Activated CD4-positive, CD25-positive, alpha-beta regulatory T cell (primary cell): ENCODE measurements around the gene KIAA1755.
"Not testable (repeated sequence)": the region's sequence is repeated elsewhere in the genome, so short reads cannot be mapped to it uniquely, and the experiment has no call there.

Experiments used
- DNase-seq, 4 experiments: peaks; one replicate each; lab custom pipeline; 2025; lab: John Stamatoyannopoulos, UW

KIAA1755 gene

DNA sequence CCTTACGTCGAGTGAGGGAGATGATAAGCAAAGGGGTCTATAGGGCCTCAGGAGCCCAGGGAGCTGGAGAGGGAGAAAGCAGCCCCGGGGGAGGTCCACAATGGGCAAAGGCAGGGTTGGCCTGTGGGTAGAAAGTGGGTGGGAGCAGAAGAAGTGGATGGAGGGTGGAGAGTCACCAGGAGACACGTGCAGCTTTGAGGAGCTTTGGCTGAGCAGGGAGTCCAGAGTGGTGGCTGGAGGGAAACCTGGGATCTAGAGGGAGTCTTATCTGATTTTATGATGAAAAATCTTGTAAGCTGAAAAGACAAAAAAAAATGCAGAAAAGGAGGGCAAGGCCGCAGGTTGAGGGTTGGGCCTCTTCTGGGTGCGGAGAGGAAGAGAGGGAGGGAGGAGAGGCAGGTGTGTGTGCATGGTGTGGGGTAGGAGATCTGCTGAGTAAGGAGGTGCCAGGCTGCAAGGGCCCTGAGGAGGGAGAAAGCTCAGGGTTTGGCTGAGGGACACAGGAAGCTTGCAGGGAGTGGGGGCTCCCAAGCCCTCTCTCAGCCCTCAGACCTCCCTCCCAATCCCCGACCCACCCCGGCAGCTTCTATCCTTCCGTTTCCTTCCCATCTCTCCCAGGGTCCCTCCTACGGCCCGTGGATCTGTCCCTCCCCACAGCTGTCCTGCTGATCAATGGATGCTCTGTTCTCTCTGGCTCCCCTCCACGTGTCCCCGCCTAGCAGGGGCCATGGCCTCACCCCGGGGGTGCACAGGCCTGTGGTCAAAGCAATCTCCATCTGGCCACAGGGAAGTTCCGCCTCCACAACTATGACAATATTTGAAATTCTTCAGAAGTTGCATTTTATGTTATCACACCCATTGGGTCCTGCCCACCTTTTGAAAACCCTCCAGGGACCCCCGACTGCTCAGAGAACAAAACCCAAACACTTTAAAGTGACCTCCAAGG lies 26.3 kb upstream of the KIAA1755 start:
- no peak for DNase-seq

DNA sequence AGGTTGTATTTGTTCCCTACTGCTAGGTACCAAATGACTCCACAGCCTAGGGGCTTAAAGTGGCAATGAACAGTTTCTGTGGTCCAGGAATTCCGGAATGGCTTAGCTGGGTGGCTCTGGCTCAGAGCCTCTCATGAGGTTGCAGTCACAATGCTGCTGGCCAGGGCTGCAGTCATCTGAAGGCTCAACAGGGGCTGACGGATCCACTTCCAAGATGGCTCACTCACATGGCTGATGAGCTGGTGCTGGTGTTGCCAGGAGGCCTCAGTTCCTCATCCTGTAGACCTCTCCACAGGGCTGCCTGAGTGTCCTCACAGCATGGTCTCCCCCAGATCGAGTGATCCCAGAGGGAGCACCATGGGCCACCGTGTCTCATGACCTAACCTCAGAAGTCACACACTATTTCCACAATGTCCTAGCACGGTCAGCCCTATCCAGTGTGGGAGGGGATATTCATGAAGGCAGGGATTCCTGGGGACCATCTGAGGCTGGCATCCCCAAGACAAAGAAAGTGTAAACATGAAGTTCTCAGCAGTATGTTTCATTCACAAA lies 24.4 kb upstream of the KIAA1755 start:
- DNase-seq = no peak

DNA sequence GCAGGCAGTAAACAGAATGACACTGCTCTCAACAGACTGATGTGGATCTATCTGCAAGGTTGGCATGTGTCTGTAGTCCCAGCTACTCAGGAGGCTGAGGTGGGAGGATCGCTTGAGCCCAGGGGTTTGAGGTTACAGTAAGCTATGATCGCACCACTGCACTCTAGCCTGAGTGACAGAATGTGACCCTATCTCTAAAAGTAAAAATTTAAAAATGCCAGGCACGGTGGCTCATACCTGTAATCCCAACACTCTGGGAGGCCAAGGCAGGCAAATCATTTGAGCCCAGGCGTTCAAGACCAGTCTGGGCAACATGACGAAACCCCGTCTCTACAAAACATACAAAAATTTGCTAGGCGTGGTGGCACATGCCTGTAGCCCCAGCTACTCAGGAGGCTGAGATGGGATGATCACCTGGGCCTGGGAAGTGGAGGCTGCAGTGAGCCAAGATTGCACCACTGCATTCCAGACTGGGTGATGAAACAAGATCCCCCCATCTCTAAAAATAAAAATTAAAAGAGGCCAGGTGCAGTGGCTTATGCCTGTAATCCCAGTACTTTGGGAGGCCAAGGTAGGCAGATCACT lies 23.6 kb upstream of the KIAA1755 start:
- DNase-seq = not testable (repeated sequence)

DNA sequence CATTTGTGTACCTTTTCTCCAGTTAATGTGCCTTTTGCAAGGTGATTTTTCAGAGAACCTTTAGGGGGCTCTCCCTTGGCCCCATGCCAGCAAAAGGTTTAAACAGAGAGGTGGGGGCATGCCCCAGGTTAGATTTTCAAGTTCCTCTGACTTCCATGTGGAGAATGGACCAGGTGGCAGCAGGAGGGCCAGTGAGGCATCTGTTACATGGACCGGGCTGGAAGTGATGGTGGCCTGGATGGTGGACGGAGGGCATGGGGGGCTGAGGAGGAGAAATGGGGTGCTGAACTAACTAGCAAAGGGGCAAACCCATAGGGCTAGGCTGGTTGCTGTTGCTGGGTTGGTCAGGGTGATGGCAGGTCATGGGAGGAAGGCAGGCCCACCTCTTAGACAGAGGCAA lies 22.7 kb upstream of the KIAA1755 start:
- DNase-seq = no peak

DNA sequence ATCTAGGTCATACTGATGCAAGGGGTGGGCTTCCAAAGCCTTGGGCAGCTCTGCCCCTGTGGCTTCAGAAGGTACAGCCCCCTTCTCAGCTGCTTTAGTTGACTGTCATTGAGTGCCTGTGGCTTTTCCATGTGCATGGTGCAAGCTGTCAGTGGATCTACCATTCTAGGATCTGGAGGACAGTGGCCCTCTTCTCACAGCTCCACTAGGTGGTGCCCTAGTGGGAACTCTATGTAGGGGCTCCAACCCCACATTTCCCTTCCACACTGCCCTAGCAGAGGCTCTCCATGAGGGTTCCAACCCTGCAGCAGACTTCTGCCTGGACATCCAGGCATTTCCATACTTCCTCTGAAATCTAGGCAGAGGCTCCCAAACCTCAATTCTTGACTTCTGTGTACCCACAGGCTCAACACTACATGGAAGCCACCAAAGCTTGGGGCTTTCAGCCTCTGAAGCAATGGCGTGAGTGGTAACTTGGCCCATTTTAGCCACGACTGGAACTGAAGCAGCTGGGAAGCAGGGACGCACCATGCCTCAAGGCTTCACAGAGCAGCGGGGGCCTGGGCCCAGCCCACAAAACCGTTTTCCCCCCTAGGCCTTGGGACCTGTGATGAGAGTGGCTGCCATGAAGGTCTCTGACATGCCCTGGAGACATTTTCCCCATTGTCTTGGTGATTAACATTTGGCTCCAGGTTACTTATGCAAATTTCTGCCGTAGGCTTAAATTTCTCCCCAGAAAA lies 20.8 kb upstream of the KIAA1755 start:
- not testable (repeated sequence) for DNase-seq

DNA sequence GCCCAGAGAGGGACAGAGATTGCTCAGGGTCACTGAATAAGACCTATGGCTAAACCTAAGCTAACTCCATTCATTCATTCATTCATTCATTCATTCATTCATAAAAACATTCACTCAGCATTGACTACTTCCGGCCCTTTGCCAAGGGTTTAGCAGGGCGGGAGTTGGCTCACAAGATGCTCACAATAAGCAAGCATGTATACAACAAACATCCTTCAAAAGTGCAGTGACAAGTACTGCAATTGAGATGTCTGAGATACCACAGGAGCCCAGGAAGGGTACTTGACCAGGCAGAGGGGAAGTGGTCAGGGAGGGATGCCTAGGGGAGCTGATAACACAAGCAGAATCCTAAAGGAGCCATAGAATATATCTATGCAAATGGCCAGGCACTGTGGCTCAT lies 18.2 kb upstream of the KIAA1755 start:
- DNase-seq = no peak

DNA sequence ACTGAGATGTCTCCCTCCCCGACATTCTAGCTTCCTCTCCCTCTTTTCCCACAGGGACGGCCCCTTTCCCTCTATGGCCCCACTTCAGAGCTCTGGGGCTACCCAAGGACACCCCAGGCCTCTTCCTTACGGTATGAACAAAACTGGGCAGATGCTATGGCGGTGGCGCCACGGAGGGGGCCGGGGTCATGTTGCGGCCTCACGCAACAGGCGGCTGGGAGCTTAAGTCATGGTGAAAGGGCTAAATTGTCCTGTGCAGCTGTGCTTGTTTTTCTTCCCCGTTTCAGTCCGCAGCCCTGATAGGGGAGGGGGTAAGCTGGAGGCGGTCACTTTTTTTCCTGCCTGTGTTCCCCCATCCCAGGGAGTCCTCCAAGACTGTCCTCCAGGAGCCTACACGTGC lies 17.6 kb upstream of the KIAA1755 start:
- DNase-seq = no peak

DNA sequence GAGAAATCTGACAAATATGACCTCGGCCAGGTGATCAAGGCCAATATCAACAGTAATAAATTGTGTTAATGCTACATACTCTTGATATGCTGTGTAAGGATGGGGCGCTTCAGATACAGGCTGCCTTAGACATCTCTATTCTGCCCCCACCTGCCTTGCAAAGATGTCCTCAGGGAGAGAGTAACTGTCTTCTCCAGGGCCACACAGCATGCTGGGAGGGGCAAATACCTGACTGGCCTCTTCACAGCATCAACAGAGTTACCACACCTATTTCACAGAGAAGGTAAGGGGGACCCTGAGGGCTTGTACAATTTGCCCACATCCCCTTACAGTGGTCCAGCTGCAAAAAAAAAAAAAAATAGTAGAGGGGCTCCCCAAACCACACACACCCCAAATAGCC lies 17.2 kb upstream of the KIAA1755 start:
- no peak for DNase-seq

DNA sequence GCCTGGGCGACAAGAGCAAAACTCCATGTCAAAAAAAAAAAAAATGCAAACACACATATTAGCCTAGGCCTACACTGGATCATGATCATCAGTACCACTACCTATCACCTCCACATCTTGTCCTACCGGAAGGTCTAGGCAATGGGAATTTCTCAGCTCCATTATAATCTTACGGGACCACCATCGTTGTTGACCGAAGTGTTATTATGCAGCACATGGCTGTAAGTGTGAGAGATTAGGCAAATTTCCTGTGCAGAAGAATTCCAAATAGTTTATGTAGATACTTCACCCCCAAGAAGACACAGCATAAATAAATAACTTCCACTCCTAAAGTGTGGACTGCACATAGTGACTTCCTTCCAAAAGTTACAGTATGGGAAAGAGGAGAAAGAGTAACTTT lies 16.8 kb upstream of the KIAA1755 start:
- DNase-seq = no peak

DNA sequence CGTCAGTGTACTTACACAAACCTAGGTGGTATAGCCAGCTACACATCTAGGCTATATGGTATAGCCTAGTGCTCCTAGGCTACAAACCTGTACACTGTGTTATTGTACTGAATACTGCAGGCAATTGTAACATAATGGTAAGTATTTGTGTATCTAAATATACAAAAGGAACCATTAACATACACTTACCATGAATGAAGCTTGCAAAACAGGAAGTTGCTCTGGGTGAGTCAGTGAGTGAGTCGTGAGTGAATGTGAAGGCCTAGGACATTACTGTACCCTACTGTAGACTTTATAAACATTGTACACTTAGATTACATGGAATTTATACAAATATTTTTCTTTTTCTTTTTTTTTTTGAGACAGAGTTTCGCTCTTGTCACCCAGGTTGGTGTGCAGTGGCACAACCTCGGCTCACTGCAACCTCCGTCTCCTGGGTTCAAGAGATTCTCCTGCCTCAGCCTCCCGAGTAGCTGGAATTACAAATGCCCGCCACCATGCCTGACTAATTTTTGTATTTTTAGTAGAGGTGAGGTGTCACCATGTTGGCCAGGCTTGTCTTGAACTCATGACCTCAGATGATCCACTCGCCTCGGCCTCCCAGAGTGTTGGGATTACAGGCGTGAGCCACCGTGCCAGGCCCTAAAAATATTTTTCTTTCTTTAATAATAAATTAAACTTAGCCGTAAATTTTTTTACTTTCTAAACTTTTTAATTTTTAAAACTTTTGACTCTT lies 15.4 kb upstream of the KIAA1755 start:
- DNase-seq = no peak

DNA sequence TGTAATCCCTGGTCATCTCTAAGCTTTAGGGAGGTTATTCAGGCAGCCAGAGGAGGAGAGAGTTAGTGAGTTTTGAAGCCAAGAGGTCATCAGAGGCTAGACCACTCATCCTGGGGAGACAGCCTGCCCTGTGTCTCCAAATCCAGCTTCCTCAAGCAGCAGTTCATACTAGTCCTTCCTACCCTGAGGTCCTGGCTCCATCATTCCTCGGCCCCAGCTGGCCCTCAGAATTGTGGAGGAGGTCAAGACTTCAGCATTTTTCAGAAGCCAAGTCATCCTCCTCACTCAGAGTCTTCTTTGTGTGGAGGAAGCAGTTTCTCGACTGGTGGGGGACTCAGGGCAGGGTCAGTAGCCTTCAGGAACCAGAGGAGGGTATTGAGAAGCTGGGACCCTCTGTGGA lies 12.4 kb upstream of the KIAA1755 start:
- DNase-seq = no peak

DNA sequence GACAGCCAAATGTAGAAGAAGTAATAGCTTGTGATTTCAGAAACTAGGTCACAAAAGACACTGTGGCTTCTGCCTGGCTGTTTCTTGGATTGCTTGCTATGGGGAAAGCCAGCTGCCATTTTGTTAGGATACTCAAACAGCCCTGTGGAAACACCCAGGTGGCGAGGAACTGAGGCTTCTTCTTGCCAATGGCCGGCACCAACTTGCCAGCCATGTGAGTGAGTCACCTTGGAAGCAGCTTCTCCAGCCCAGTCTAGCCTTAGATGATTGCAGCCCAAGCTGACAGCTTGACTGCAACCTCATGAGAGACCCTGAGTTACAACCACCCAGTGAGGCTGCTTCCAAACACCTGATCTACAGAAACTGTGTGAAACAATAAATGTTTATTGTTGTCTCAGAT lies 11.9 kb upstream of the KIAA1755 start:
- DNase-seq = no peak

DNA sequence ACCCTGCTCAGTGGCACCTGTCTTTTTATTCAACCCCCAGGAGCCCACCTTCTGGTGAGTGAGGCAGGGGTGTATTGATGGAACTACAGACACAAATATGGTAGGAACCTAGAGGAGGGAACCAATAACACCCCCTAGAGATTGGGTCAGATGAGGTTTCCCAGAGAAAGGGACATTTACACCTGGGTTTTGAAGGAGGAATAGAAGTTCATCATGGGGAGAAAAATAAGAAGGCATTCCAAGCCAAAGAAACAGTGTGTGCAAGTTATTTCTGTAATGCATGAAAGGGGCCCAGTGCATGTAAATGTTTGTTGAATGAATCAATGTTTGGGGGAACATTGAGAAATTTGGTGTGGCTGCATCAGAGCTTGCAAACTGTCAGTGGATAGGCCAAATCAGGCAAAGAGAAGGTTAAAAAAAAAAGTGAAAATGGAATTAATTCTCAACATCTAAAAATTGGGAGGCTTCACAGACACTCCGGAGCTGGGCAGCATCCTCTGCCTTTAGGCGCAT lies 11.1 kb upstream of the KIAA1755 start:
- no peak for DNase-seq

DNA sequence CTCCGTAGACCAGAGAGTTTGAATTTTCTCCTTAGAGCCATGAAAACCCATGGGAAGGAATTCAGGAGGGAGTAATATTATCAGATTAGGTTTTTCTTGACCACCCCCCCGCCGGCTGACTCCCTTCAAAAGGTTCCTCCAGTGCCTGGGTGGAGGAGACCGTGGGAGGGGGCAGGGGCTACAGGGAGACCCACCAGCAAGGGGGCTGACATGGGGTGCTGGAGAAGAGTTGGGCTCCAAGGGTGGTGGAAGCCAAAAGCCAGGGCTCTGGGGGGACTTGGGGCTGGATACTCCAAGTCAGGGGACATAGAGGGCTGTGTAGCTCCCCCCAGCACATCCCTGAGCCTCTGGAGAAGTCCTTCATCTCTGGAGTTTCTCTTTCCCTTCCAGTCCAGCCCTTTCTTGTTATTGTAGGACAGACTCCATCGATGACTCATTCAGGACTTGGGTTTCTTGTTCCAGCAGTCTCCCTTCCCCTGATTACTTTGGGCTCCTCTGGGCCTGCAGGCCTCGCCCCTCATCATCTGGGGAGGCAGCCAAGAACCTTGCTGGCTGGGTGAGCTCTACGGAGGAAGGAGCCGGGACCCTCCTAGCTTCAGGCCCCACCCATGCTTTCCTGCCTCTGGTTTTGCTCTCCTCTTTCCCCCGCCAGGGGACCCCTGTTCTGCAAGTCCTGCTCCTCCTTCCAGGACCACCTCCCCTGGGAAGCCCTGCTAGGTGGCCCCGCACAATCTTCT lies 10.5 kb upstream of the KIAA1755 start:
- no peak for DNase-seq

DNA sequence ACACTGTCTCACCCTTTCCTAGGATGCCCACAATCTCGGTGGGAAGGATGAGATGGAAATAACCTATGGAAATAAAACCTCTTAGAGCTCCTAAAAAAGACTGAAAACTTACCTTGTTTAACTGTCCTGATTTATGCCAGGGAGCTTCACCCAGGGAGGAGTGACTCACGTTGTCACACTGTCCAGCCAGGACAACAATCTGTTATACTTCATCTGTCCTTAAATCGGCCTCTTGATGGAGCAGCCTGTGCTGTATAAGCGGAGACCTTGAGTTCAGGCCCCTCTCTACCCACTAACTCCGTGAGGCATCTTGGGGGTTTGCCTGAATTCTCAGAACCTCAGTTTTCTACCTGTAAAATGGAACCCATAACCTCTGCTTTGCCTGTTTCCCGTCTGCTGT lies 9.2 kb upstream of the KIAA1755 start:
- DNase-seq = no peak

DNA sequence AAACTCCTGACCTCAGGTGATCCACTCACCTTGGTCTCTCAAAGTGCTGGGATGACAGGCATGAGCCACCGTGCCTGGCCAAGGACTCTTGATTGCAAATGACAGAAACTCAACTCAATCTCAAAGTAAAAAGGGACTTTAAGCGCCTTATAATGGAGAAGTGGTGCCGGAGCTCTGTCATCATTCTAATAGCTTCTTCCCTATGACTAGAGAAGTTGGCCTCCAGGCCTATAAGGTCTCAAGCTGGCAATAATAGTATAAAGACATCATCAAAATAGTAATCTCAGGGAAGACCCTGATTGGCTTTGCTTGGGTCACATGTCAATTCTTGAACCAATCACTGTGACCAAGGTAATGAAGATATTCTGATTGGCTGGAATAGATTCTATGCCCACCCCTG lies 8.5 kb upstream of the KIAA1755 start:
- no peak for DNase-seq

DNA sequence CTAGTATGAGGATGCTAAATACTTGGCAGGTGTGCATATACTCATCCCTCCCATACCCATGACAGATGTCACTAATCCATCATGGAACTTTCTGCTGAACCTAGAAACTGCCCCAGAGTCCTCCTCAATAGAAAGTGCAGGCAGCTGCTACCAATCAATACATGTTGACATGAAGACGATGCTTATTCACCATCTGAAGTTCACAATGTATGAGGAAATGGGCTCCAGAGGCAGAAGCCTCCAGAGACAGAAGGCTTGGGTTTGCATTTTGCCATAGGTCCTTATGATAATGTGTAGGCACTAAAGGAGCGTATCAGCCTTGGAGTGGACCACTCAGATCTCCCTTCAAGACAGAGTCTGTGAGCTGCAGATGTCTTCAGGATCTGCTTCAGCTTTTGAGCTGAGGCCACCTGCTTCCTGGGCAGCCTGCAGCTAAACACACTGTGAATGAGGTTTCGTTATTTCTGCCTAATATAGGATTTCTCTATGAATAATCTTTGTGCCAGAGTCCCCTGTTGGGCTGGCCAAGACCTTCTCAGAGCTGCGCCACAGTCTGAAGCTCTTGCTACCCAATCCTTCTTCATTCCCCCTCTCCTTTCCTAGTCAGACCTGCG lies 7.5 kb upstream of the KIAA1755 start:
- no peak for DNase-seq

DNA sequence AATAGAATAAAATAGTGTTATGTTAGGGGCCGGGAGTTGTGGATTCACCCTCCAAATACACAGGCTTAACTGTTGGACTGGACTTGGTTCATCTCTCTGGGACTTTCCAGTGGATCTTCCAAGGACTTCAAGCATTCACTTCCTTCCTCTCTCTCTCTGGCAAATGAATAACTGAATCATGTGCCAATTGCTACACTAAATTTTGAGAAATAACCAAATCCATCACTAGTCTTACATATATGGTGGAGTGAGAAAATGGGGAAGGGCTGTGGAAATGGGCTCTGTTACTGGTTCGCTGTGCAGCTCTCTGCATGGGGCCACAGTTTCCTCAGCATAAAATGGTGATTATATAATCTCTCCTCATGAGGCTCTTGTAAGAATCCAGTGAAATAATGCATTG lies 6.8 kb upstream of the KIAA1755 start:
- DNase-seq = no peak

DNA sequence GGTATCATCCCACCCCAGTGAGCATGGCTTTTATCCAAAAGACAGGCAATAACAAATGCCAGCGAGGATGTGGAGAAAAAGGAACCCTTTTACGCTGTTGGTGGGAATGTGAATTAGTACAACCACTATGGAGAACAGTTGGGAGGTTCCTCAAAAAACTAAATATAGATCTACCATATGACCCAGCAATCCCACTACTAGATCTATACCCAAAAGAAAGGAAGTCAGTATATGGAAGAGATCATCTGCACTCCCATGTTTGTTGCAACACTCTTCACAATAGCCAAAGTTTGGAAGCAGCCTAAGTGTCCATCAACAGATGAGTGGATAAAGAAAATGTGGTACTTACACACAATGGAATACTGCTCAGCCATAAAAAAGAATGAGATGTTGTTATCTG lies 5.9 kb upstream of the KIAA1755 start:
- DNase-seq = no peak

DNA sequence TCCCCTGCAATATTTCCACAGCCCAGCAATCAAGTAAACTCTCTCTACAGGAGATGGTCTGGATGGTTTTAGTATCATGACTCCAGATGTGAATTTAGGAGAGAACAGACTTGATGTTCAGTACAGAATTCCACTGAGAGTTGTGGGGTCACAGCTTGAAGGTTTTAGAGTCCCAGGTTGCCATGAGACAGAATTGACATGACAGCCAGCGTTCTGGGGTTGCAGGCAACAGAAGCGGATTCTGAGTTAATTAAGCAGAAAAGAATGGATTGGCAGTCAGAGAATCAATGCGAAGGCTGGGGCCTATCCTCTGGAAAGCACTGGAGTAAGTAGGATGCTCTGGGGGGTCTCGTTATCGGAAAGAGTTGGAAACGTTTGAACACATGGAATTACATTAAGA lies 2.4 kb upstream of the KIAA1755 start:
- no peak for DNase-seq

DNA sequence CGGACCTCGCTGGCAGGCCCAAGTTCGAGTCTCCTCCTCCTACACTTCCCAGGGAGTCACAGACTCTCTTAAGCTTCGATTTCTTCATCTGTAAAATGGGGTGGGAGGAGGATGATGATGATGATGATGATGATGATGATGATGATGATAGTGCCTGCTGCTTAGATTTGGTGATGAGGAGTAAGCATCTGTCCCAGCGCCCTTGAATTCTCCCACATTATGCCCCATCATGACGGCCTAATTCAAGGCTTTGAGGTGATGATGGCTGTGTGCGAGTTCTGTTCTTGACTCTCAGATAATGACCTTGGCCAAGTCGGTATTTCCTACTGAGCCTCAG lies 487 bp upstream of the KIAA1755 start:
- DNase-seq = no peak
